Gastroesophageal sphincter (tissue), 4 donors: Measurements from ENCODE around the gene FOCAD. TPM values are rescaled to one million over a fixed set of nuclear protein-coding genes. Genes with fewer than 3 reads are reported as not detected.

ENCODE experiments used
- ATAC-seq: fragments of 150-250 bp; one replicate; pipeline ENCODE4 v1.9.1; 2016; ENCODE audit warnings: mild to moderate bottlenecking, moderate library complexity
- H3K27ac ChIP-seq, 4 donors: fragments of 200-600 bp; sonication (generic) in 3 of 4; 1 replicate in 3 of 4; 2 replicates in 1 of 4; pipeline ENCODE4 v1.5.1; 2016 to 2019
- H3K27me3 ChIP-seq: fragments of 200-600 bp; sonication (generic); one replicate; pipeline ENCODE4 v1.5.1; 2019
- H3K36me3 ChIP-seq, 2 donors: fragments of 200-600 bp; sonication (generic); one replicate each; pipeline ENCODE4 v1.5.1; 2019; ENCODE audit warnings: control low read depth in 1 of 2
- H3K4me1 ChIP-seq, 3 donors: fragments of 200-600 bp; sonication (generic); 1 replicate in 2 of 3; 2 replicates in 1 of 3; pipeline ENCODE4 v1.5.1; 2016 to 2019; ENCODE audit warnings: control low read depth in 2 of 3
- H3K4me3 ChIP-seq, 2 donors: fragments of 200-600 bp; sonication (generic); one replicate each; pipeline ENCODE4 v1.5.1; 2019; ENCODE audit warnings: mild to moderate bottlenecking in 1 of 2, moderate library complexity in 1 of 2
- H3K9me3 ChIP-seq, 3 donors: fragments of 200-600 bp; sonication (generic); one replicate each; pipeline ENCODE4 v1.5.1; 2017 to 2019; ENCODE audit warnings: control low read depth in 2 of 3
- EP300 ChIP-seq: sonication (generic); formaldehyde crosslinking; IDR thresholded peaks from one replicate; pipeline ENCODE4 v1.6.1; 2017; ENCODE audit warnings: antibody characterized with exemption, mild to moderate bottlenecking
- POLR2A ChIP-seq, 2 donors: fragments of 450-650 bp; IDR thresholded peaks; one replicate each; pipeline ENCODE4 v1.6.1; 2017; ENCODE audit warnings: antibody characterized with exemption in 2 of 2, mild to moderate bottlenecking in 2 of 2, moderate library complexity in 1 of 2
- POLR2AphosphoS5 ChIP-seq: sonication (generic); formaldehyde crosslinking; IDR thresholded peaks from one replicate; pipeline ENCODE4 v1.6.1; 2017; ENCODE audit warnings: antibody characterized with exemption
- WGBS, 2 donors: methylation state at CpG; one replicate each; pipeline ENCODE4 v1.1.5; 2018; ENCODE audit warnings: low coverage in 1 of 2; 5-methylcytosine and 5-hydroxymethylcytosine counted together
- total RNA-seq, 4 donors: library from RNA; depleted of rRNA; stranded (reverse); fragments of >200 nt; gene quantifications; one replicate each; pipeline ENCODE4 v1.1.0, GENCODE V29; 2016
- TF ChIP-seq, protein P1 (sequence below), 4 experiments: fragments of 200-600 bp in 2 of 4; fragments of 450-650 bp in 2 of 4; sonication (generic) in 1 of 4; IDR thresholded peaks; one replicate each; pipeline ENCODE4 v1.5.1; 2017 to 2019; ENCODE audit warnings: antibody characterized with exemption in 4 of 4, mild to moderate bottlenecking in 2 of 4, moderate library complexity in 2 of 4

Gene FOCAD
- total RNA-seq, 4 donors from 2014 or later = 23.0 to 35.9 (median 30.4) TPM

DNA sequence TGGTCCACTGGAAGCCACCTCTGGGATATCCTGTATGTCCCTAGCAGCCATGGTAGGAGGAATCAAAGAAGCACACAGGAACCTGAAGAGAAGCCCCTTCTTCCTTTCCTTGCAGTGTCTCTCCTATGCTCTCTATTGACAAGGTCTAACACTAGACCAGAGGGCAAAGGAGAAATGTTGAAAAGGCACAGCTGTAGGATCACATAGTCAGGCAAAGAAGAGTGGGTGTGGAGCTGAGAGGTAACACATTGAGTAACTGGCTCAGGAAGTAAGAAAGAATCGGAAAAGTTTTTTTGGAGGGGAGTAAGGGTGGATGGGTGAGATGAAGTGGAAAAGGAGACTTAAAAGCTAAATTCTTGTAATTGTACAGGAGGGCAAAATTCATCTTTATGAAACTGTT, 100.1 kb downstream of the FOCAD start:
- Histone ChIP-seq H3K4me3 (no peak overlapping the region), H3K27me3 (no peaks in the 10 kb centered on the region), H3K36me3 (peaks cover 0 to 14% of the 10 kb centered on the region in 2 donors), H3K4me1 (no peaks in the 10 kb centered on the region), H3K9me3 (no peaks in the 10 kb centered on the region), H3K27ac (no peak overlapping the region)
- no peak for ATAC-seq
- WGBS, 2 donors = 57 to 90% methylated on average over 1 of the region's 1 CpG
- TF ChIP-seq POLR2AphosphoS5 (no peak), EP300 (no peak), POLR2A (IDR thresholded peaks at IDR 0.05) (no peak)
- TF ChIP-seq, protein P1, sequence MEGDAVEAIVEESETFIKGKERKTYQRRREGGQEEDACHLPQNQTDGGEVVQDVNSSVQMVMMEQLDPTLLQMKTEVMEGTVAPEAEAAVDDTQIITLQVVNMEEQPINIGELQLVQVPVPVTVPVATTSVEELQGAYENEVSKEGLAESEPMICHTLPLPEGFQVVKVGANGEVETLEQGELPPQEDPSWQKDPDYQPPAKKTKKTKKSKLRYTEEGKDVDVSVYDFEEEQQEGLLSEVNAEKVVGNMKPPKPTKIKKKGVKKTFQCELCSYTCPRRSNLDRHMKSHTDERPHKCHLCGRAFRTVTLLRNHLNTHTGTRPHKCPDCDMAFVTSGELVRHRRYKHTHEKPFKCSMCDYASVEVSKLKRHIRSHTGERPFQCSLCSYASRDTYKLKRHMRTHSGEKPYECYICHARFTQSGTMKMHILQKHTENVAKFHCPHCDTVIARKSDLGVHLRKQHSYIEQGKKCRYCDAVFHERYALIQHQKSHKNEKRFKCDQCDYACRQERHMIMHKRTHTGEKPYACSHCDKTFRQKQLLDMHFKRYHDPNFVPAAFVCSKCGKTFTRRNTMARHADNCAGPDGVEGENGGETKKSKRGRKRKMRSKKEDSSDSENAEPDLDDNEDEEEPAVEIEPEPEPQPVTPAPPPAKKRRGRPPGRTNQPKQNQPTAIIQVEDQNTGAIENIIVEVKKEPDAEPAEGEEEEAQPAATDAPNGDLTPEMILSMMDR (IDR thresholded peaks at IDR 0.05) = no peak

DNA sequence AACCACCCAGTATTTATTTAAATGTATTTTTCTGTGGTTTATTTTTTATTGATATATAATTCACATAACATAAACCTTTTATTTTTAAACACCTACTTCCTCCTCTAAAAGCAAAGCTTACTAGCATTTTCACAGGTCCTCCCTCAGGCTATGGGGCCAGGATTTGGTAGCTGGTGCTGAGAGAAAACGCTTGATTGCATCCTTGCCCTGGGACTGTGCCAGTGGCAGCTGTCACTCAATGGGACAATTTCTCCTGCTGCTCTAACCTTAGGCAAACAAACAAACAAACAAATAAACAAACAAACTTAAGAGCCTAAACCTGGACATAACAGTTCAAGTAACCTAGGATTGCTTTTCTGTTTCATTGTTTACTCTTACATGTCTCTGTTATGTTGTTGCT, 102.7 kb downstream of the FOCAD start:
- Histone ChIP-seq H3K27ac (no peak overlapping the region), H3K4me3 (no peak overlapping the region), H3K27me3 (no peaks in the 10 kb centered on the region), H3K9me3 (no peaks in the 10 kb centered on the region), H3K4me1 (no peaks in the 10 kb centered on the region), H3K36me3 (peaks cover 0 to 20% of the 10 kb centered on the region in 2 donors)
- TF ChIP-seq EP300 (no peak), POLR2A (IDR thresholded peaks at IDR 0.05) (no peak), POLR2AphosphoS5 (no peak)
- TF ChIP-seq, protein P1 (IDR thresholded peaks at IDR 0.05) = no peak
- no peak for ATAC-seq
- no CpG with 5 or more reads among the region's 1 CpG for WGBS, 2 donors

GRCh38 chr9:20788526-20789451, 104.7 kb downstream of the FOCAD start:
- H3K9me3 ChIP-seq = no peaks in the 10 kb centered on the region
- WGBS, 2 donors = 27 to 49% methylated on average over 3 of the region's 3 CpGs
- ATAC-seq = no peak
- H3K36me3 ChIP-seq = peaks cover 0 to 13% of the 10 kb centered on the region in 2 donors
- no peaks in the 10 kb centered on the region for H3K27me3 ChIP-seq
- no peaks in the 10 kb centered on the region for H3K4me1 ChIP-seq
- H3K27ac ChIP-seq = no peak overlapping the region
- TF ChIP-seq, protein P1 (IDR thresholded peaks at IDR 0.05) = no peak
- no peak for TF ChIP-seq POLR2AphosphoS5
- TF ChIP-seq POLR2A (IDR thresholded peaks at IDR 0.05) = no peak
- no peak for TF ChIP-seq EP300
- no peak overlapping the region for H3K4me3 ChIP-seq

GRCh38 chr9:20790721-20791120, 106.7 kb downstream of the FOCAD start:
- Histone ChIP-seq H3K4me1 (no peaks in the 10 kb centered on the region), H3K27me3 (no peaks in the 10 kb centered on the region), H3K27ac (no peak overlapping the region), H3K36me3 (peaks cover 0 to 13% of the 10 kb centered on the region in 2 donors), H3K9me3 (no peaks in the 10 kb centered on the region), H3K4me3 (no peak overlapping the region)
- no peak for ATAC-seq
- TF ChIP-seq EP300 = no peak
- TF ChIP-seq POLR2A (IDR thresholded peaks at IDR 0.05) = no peak
- TF ChIP-seq POLR2AphosphoS5 = no peak
- TF ChIP-seq, protein P1 (IDR thresholded peaks at IDR 0.05) = no peak
- WGBS, 2 donors = 92 to 96% methylated on average over 2 of the region's 2 CpGs

GRCh38 chr9:20791682-20792081, 107.6 kb downstream of the FOCAD start:
- no peak for ATAC-seq
- no peak for TF ChIP-seq EP300
- TF ChIP-seq POLR2A (IDR thresholded peaks at IDR 0.05) = no peak
- no peak for TF ChIP-seq POLR2AphosphoS5
- TF ChIP-seq, protein P1 (IDR thresholded peaks at IDR 0.05) = no peak
- Histone ChIP-seq H3K27me3 (no peaks in the 10 kb centered on the region), H3K36me3 (peaks cover 0 to 13% of the 10 kb centered on the region in 2 donors), H3K27ac (no peak overlapping the region), H3K4me1 (no peaks in the 10 kb centered on the region), H3K4me3 (no peak overlapping the region), H3K9me3 (no peaks in the 10 kb centered on the region)
- 86 to 100% methylated on average over 1 of the region's 1 CpG for WGBS, 2 donors
